ENCODE measurements around the gene RPL7A. TPM values are rescaled to one million over a fixed set of nuclear protein-coding genes. Genes with fewer than 3 reads are reported as not detected.
"Not testable (repeated sequence)": the region's sequence is repeated elsewhere in the genome, so short reads cannot be mapped to it uniquely, and the experiment has no call there.

The RPL7A gene
- total RNA-seq, 2 donors from 2014 or later: 1,074 to 1,076 TPM

GRCh38 chr9:133378408-133378962, 30.5 kb downstream of the RPL7A start:
- intact Hi-C loops (cut with DNase I): loop anchor here in 1 of 2 donors (5.0 kb wide), 1 partner anchor 39 kb away; the partner anchor contains the start of gene REXO4
- no peak for DNase-seq
- ATAC-seq: no peak

GRCh38 chr9:133379153-133380086, 31.4 kb downstream of the RPL7A start:
- intact Hi-C loops (cut with DNase I): loop anchor here in 1 of 2 donors (5.0 kb wide), 1 partner anchor 38 kb away; the partner anchor contains the start of gene REXO4
- ATAC-seq (no peak), DNase-seq (no peak)

DNA sequence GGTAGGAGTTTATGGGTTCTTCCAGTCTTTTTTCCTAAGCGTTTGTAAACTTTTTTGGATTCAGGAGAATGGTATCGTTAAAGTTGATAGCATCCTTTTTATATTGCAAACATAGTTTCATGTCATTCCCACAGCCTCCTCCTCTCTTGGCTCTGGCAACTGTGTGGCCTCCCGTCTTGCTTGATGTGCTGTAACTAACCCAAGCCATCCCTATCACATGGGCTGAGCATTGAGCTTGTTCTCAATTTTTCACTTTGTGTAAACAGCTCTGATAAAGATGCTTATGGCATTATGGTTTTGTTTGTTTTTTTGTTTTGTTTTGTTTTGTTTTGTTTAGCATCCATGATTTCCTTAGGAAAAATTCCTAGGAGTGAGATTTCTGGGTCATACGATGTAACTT, 32.7 kb downstream of the RPL7A start:
- DNase-seq (no peak), ATAC-seq (no peak)
- intact Hi-C loops (cut with DNase I): no loop called here

DNA sequence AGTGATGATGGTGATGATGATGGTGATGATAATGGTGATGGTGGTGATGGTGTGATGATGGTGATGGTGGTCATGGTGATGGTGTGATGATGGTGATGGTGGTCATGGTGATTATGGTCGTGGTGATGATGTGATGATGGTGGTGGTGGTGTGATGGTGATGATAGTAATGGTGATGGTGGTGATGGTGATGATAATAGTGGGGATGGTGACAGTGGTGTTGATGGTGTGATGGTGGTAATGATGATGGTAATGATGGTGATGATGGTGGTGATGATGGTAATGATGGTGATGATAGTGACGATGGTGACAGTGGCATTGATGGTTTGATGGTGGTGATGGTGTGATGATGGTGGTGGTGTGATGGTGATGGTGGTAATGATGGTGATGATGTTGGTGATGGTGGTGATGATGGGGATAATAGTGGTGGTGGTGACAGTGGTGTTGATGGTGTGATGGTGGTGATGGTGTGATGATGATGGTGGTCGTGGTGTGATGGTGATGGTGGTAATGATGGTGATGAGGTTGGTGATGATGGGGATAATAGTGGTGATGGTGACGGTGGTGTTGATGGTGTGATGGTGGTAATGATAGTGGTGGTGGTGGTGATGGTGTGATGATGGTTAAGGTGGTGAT, 34.6 kb downstream of the RPL7A start:
- intact Hi-C loops (cut with DNase I): no loop called here
- no peak for DNase-seq
- ATAC-seq: no peak

- intact Hi-C loops (cut with DNase I): no loop called here
These were observed 35.4 kb downstream of the RPL7A start for GRCh38 chr9:133383438-133383837.

GRCh38 chr9:133384736-133385321, 36.8 kb downstream of the RPL7A start:
- ATAC-seq: no peak
- intact Hi-C loops (cut with DNase I): no loop called here
- no peak for DNase-seq

More at GRCh38 chr9:133383438-133383837, 35.4 kb downstream of the RPL7A start:
- no peak for DNase-seq
- no peak for ATAC-seq

GRCh38 chr9:133385452-133385851, 37.4 kb downstream of the RPL7A start:
- no peak for ATAC-seq
- DNase-seq: no peak
- intact Hi-C loops (cut with DNase I): no loop called here

DNA sequence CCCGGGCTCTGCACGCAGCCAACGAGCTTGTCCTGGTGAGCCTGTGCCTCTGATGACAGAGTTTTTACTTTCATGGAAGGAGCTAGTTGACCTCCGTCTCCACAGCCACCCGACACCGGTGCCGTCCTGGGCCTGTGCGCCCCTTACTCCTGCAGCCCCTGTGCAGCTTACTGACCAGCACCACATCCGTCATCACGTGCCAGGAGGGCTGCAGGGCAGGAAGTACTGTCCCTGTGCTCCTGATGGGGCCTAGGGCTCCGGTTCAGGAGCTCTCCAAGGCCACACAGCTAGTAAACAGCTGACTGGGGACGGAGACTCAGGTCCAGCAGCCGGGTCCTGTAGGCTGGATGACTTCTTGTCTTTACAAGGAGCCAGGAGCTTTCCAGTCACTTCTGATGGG, 38.3 kb downstream of the RPL7A start:
- no peak for ATAC-seq
- intact Hi-C loops (cut with DNase I): no loop called here
- no peak for DNase-seq

GRCh38 chr9:133387680-133388079, 39.7 kb downstream of the RPL7A start:
- ATAC-seq (no peak), DNase-seq (no peak)
- intact Hi-C loops (cut with DNase I): no loop called here

GRCh38 chr9:133389025-133389557, 41.1 kb downstream of the RPL7A start:
- DNase-seq (no peak), ATAC-seq (no peak)
- intact Hi-C loops (cut with DNase I): no loop called here

DNA sequence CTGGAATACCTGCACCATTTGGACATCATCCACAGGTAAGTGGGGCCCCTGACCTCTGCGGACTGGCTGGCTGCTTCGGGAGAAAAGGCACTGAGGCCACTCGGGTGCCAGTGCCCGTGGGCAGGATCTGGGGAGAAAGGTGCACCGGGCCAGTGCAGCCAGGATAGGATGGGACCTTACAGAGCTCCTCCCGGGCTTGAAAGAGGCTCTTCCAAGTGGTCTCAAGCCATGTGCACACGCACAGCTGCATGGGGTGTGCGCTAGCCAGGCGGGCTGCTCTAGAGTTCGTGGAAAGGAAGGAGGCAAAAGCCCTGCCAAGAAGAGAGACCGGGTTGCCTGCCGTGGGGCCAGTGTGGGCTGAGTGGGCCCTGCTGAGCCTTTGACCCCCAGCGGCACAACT, 41.5 kb downstream of the RPL7A start:
- intact Hi-C loops (cut with DNase I): no loop called here
- ATAC-seq (no peak), DNase-seq (no peak)

- DNase-seq (no peak), ATAC-seq (no peak)
- intact Hi-C loops (cut with DNase I): no loop called here
These were observed 42.7 kb downstream of the RPL7A start for GRCh38 chr9:133390713-133391112.

- ATAC-seq; intact Hi-C loops (cut with DNase I): not testable (repeated sequence)
These were observed 43.4 kb downstream of the RPL7A start for GRCh38 chr9:133391449-133391848.

DNA sequence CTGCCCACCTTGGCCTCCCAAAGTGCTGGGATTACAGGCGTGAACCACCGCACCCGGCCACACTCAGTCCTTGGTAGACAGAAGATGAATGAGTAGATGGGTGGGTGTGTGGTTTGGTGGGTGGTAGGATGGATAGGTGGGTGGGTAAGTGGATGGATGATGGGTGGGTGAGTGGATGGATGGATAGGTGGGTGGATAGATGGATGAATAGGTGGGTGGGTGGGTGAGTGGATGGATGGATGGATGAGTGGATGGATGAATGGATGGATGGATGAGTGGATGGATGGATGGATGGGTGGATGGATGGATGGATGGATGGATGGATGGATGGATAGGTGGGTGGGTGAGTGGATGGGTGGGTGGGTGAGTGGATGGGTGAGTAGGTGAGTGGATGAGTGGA, 44.3 kb downstream of the RPL7A start:
- DNase-seq; intact Hi-C loops (cut with DNase I); ATAC-seq: not testable (repeated sequence)

More at GRCh38 chr9:133391449-133391848, 43.4 kb downstream of the RPL7A start:
- DNase-seq: not testable (repeated sequence)

DNA sequence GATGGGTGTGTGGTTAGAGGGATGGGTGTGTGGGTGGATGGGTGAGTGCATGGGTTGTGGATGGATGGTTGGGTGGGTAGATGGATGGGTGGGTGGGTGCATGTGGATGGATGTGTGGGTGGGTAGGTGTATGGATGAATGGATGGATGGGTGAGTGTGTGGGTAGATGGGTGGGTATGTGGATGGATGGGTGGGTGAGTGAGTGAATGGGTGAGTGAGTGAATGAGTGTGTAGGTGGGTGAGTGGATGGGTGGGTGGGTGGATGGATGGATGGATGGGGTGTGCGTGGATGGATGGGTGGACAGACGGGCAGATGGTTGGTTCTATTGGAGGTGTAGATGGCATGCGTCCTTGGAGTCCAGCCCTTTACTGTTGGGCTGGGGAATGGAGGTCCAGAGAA, 45.4 kb downstream of the RPL7A start:
- no peak for ATAC-seq
- intact Hi-C loops (cut with DNase I): no loop called here
- no peak for DNase-seq

- ATAC-seq (no peak), DNase-seq (no peak)
- intact Hi-C loops (cut with DNase I): no loop called here
These were observed 46.8 kb downstream of the RPL7A start for GRCh38 chr9:133394687-133395271.

DNA sequence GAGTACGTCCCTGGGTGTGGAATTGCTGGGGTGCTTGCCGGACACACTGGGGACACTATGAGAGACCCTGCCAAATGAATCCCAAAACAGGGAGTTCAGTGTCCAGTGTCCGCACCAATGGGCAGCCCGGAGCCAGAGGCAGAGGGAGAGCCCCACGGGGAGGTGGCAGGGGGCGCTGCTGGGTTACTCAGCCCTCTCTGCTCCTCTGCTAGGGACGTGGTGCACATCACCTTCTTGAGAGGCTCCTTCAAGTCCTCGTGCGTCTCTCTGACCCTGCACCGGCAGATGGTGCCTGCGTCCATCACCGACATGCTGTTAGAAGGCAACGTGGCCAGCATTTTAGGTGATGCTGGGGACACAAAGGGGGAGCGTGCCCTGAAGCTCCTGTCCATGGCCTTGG, 48.9 kb downstream of the RPL7A start:
- peak; percentile 8 to 17 for ATAC-seq
- intact Hi-C loops (cut with DNase I): no loop called here
- DNase-seq: no peak

DNA sequence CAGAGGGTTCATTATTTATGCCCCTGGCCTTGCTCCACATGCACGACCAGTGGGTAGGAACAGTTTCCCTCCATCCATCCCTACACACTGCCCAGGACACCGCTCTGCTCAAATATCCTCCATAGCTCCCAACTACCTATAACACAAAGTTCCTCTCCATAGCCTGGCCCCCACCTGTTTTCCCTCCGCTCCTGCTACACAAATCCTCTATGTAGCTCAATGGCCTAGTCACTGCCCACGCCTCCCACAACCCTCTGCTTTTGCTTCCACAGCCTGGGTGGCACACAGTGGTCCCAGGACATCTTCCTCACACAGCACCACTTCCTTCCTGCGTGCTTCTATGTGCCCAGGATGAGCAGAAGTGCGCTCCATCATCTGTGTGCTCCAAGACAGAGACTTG, 49.4 kb downstream of the RPL7A start:
- DNase-seq: no peak
- intact Hi-C loops (cut with DNase I): no loop called here
- ATAC-seq: no peak

DNA sequence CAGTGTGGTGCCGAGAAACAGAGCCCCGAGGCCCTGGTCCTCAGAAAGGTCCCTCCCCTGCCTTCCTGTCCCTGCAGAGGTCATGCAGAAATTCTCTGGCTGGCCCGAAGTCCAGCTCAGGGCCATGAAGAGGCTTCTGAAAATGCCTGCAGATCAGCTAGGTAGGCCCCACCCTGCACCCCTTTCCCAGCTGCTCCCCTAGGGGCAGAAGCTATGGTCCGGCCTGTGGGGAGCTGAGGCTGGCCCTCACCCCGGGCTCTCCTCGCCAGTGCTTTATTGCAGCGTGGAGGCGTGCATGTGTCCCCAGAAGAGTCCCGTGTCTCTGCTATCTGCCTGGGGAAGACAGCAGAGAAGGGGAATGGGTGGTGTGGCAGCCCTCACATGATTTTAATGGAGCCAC, 49.9 kb downstream of the RPL7A start:
- ATAC-seq (no peak), DNase-seq (no peak)

More for the DNA sequence above, 49.9 kb downstream of the RPL7A start:
- intact Hi-C loops (cut with DNase I): no loop called here

Data from left cardiac atrium (tissue), 4 donors.